ENCODE results near the gene SLC32A1.

SLC32A1 gene

DNA sequence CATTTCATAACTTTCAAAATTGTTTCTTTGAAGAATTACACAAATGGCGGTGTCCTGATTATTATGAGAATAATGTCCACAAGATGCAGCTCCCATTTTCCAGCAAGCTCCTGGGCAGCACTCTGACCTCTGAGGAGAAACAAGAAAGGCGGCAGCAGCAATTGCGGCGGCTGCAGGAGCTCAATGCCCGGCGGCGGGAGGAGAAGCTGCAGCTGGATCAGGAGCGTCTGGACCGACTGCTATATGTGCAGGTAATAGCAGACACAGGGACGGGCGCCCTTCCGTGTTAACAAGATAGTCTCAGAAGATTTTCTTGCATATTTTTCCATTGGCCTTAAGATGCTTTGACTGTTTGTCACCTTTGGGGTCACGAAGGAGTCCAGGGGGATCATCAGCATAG lies 30.6 kb downstream of the SLC32A1 start:
- DNase-seq (ENCODE audit: low spot score) = no peak

DNA sequence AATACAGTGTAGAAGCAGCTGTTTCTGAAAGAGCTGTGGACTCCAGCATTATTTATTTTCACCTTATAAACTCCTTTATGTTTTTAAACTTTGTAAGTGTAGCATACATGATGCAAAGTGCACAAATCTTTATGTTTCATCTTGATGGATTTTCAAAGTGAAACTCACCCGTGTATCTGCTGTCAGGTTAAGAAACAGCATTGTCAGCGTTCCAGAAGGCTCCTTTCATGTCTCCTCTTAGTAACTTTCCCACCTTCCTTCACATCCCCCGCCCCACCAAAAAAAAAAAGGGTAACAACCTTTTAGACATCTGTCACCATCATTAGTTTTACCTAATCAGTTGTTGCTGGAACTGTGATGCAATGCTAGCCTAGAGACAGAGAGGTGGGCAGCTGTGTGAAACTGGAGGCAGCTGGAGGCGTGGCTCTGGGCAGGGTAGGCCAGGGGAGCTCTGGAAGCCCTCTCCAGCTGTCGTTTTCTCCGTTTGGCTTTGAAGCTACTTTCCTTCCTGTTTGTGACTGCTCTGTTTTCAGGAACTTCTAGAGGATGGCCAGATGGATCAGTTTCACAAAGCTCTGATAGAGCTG lies 31.1 kb downstream of the SLC32A1 start:
- DNase-seq (ENCODE audit: low spot score) = no peak

DNA sequence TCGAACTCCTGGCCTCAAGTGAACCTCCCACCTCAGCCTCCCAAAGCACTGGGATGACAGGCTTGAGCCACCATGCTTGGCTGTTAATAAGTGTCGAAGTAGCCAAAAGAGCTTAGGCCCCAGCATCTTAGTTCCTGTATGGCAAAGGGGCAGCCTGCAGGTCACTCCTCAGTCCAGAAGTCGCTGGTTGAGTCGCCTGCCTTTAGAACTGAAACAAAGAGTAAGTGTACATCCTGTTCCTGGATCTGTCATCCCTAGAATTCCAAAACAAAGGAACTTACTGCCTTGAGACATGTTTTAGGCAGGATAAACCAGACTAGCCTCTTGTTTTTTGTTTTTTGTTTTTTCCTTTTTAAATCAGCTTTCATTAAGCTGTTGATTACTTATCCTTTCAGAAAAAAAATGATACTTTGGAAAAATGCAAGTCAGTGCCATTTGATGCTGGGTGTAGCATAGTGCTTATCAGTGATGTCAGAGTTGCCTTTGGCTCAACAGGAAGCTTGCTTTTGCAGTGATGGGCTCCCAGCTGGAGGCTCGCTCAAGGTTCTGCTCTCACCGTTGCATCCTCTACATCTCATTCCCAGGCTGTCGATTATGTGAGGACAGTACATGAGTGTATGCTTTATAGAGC lies 33.0 kb downstream of the SLC32A1 start:
- no peak for DNase-seq (ENCODE audit: low spot score)

DNA sequence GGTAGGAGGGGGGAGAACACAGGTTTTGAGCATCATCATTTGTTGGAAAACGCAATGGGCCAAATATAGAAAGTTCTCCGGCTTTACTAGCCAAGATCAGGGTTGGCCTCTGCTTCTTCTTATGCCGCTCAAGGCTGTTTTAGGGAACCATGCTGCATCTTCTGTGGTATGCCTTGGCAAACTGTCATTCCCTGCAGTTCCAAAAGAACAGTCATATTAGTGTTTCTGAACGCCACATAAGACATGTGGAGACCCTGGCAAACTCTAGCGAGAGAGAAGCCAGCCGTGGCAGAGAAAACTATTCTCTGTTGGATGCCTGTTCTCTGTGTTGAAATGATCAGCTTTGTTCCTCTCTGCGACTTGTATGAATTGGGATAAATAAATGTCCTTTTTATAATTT lies 34.8 kb downstream of the SLC32A1 start:
- no peak for DNase-seq (ENCODE audit: low spot score)

DNA sequence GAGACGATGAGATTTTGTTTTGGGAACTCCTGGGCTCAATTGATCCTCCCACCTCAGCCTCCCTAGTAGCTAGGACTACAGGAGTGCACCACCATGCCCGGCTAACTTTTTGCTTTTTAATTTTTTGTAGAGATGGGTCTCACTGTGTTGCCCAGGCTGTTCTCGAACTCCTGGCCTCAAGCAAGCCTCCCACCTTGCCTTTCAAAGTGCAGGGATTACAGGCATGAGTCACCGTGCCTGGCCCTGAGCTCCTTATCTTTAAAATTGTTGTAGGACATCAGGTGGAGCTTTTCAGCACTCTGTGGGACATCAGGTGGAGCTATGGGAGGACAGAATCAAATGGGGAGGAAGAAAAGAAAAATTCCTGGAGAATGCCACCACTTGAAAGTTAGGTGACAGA lies 36.7 kb downstream of the SLC32A1 start:
- no peak for DNase-seq (ENCODE audit: low spot score)

DNA sequence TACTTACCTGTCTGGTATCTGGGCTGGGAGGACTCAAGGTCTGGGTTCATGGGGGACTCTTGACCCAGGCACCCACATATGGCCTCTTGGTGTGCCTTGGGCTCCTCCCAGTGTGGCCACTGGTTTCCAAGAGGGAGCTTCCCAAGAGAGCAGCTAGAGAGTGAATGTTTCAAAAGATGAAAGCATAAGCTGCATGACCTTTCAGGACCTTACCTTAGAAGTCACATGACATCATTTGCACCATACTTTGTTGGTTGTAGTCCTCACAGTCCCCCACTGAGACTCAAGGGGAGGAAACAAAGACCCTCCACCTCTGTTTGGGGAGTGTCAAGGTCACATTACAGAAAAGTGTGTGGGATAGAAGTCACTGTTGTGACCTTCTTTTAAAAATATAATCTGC lies 37.9 kb downstream of the SLC32A1 start:
- no peak for DNase-seq (ENCODE audit: low spot score)

DNA sequence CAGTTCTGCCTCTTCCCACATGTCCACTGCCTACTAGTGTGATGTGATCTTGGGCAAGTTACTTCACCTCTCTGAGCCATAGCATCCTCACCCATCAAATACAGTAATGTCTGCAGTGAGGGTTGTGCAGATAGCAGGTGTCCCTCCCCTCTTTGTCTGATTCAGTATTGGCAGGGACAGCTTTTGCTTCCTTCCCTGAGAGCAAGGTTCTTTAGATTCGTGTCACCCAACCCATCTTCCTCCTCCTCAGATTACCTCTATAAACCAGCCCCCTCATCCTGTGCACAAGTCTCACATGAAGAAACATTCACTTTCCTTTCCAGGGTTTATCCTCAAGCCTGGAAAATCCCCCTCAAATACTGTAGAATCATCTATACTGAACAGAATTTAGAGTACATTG lies 39.3 kb downstream of the SLC32A1 start:
- peak; percentile 47 for DNase-seq (ENCODE audit: low spot score)

DNA sequence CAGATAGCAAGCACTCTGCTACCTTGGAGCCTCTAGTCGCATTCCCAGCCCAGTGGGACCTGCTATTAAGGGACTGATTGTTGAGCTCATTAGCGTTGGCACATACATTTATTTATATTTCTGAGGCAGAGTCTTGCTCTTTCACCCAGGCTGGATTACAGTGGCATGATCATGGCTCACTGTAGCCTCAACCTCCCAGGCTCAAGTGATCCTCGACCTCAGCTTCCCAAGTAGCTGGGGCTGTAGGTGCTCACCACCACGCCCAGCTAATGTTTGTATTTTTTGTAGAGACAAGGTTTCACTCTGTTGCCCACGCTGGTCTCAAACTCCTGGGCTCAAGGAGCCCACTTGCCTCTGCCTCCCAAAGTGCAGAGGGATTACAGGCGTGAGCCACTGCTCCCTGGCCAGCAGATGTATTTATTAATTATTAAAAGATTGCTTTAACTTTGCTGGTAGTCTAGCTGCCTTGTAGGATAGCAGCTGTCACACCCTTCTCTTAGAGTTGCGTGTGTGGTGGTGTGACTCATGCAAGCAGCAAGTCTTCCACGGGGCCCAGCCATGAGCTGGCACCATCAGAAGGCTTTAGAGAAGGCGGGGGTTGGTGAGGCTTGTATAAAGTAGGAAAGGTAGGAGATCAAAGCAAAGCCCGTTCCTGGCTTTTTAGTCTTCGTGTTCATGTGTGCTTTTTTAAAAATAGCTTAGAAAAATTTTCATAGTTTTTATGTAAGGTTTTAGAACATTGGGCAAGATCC lies 40.5 kb downstream of the SLC32A1 start:
- DNase-seq (ENCODE audit: low spot score) = peak; percentile 85

DNA sequence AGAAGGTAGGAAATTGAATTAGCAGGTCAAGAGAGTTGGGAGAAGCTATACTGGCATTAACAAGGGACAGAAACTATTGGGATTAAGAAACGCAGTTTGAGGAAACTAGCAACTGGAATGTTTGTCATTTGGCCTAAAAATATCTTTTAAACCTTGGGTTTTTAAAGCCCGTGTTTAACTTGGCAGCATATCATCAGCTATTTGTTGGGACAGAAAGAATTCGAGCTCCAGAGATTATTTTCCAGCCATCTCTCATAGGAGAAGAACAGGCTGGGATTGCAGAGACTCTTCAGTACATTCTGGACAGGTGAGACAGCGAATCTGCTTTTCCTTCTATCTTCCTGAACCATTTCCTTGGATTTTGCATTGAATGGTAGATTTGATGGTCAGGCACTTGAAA lies 41.8 kb downstream of the SLC32A1 start:
- no peak for DNase-seq (ENCODE audit: low spot score)

DNA sequence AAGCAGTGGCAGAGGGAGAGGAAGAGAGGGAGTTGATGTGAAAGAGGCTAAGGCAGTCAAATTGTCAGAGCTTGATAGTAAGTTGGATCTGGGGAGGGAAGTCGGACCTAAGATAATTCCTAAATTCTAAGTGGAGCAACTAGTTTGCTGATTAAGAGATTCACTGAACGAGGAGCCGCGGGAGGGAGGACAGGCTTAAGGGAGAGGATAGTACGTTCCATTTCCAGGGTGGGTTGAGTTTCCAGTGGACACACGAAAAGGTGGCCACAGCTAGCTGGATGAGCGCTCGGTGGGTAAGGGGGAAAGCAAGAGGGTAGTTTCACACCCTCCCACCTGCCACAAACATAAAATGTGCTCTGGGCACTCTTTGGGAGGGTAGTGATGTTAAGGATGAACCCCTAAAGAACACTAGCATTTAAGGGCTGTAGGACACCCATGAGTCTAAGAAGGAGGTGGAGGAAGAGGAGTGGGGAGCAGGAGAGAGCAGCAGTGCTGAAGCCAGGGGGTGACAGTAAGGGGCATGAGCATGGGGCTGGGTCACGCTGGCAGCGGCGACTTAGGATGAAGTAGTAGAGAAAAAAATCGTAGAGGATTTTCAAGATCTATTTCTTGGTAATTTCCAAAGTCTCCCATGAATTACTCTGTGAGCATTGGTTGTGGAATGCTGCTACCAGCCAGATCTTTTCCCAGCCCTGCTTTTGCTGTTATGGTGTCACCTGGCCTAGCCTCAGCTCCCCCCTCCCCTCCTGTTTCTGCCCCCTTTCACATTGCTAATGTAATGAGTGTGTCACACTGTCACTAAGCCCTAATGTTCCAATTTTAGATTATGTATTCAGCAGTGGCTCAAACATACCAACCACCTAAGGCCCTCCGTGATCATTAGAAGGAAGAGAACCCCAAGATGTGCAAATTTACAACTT lies 45.4 kb downstream of the SLC32A1 start:
- no peak for DNase-seq (ENCODE audit: low spot score)

DNA sequence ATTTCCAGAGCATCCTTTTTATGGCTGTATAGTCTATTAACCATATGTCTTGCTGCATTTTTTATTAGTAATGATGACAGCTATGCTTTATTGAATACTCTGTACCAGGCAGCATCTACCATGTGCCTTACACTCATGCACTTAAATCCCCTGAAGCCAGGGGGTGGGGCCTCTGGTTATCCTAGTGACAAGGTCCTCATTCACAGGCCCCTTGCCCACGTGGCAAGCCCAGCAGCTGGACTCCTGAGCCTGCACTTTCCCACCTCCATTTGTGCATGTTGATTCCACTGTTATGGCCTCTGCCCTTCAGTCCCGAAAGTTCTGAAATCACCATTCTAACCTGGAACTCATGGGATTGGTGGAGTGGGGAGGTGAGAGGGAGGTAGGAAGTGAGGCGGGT lies 46.3 kb downstream of the SLC32A1 start:
- DNase-seq (ENCODE audit: low spot score) = no peak

DNA sequence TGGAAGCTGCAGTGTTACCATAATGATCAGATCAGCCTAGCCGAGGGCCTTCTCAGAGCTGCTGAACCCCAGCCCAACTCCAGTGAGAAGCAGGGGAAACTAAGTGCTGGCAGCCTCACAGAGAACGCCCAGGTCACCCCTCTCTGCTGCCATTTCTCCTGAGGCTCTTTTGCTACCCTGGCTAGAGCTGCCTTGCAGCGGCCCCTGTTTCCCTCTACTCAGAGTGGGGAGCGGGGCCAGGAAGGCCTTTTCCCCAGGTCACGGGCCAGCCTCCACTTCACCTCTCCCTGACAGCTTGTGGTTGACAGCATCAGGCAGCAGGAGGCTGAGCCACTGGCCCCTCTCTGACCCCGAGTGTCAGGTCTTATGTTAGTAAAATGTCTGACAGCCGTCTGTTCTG lies 46.7 kb downstream of the SLC32A1 start:
- no peak for DNase-seq (ENCODE audit: low spot score)

DNA sequence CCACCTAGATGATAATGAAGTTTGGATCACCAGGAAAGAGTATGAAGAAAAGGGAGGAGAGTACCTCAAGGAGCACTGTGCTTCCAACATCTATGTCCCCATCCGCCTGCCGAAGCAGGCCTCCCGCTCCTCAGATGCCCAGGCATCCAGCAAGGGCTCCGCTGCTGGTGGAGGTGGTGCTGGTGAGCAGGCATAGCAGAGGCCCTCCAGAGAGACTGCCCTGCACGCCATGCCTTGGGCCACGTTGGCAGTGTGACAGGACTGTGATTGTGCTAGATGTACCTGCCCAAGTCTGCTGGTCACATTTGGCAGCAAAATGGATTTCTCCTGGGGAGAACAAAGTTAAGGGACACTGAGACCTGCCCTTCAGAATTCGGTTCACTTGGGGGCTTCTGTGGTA lies 47.3 kb downstream of the SLC32A1 start:
- no peak for DNase-seq (ENCODE audit: low spot score)

DNA sequence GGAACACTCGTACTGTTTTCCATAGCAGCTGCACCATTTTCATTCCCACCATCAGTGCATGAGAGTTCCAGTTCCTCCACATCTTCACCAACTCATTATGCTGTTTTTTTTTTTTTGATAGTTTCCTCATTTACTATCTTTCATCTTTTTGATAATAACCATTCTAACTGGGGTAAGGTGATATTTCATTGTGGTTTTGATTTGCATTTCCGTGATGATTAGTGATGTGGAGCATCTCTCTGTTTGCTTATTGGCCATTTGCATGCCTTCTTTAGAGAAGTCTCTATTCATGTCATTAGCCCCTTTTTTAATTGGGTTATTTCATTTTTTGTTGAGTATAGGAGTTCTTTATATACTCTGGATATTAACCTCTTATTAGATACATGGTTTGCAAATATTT lies 49.9 kb downstream of the SLC32A1 start:
- DNase-seq (ENCODE audit: low spot score) = no peak

DNA sequence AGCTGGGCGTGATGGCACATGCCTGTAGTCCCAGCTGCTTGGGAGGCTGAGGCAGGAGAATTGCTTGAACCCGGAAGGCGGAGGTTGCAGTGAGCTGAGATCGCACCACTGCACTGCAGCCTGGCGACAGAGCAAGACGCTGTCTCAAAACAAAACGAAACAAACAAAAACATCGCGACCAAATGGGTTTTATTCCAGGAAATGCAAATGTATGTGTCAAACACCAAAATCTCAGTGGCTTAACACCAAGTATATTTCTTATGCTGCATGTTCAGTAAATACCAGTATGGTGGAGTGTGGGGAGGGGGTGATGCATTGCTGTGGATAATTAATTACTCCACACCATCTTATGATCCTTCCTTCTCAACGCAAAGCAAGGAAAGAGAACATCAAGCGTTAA lies 52.1 kb downstream of the SLC32A1 start:
- no peak for DNase-seq (ENCODE audit: low spot score)

Measured in putamen (tissue), 1 donor.